ENCODE measurements around the gene C1QTNF12. TPM values are rescaled to one million over a fixed set of nuclear protein-coding genes. Genes with fewer than 3 reads are reported as not detected.

C1QTNF12 gene
- total RNA-seq, 1 donor from 2014 or later, result 2.2 TPM

GRCh38 chr1:1223321-1223720, 23.2 kb downstream of the C1QTNF12 start:
- peaks cover 15% of the 10 kb centered on the region for H3K4me1 Mint-ChIP-seq (ENCODE audit: low read depth)
- peaks cover 40% of the 10 kb centered on the region for H3K36me3 Mint-ChIP-seq (ENCODE audit: low read depth)
- DNase-seq (ENCODE audit: low spot score), result no peak
- intact Hi-C loops (cut with micrococcal nuclease), result no loop called here
- peak overlapping the region; percentile 53 for H3K27ac Mint-ChIP-seq
- H3K4me3 Mint-ChIP-seq, result no peak overlapping the region
- H3K9me3 Mint-ChIP-seq, result no peaks in the 10 kb centered on the region
- no peaks in the 10 kb centered on the region for H3K27me3 Mint-ChIP-seq (ENCODE audit: insufficient read depth)

- Mint-ChIP-seq H3K4me3 (no peak overlapping the region), H3K27me3 (ENCODE audit: insufficient read depth) (no peaks in the 10 kb centered on the region)
Measured at GRCh38 chr1:1222575-1223225, 23.8 kb downstream of the C1QTNF12 start.

GRCh38 chr1:1221887-1222574, 24.5 kb downstream of the C1QTNF12 start:
- H3K4me3 Mint-ChIP-seq, result no peak overlapping the region
- no peak overlapping the region for H3K27ac Mint-ChIP-seq
- peaks cover 48% of the 10 kb centered on the region for H3K36me3 Mint-ChIP-seq (ENCODE audit: low read depth)
- no peaks in the 10 kb centered on the region for H3K27me3 Mint-ChIP-seq (ENCODE audit: insufficient read depth)
- no peak for DNase-seq (ENCODE audit: low spot score)
- no peaks in the 10 kb centered on the region for H3K9me3 Mint-ChIP-seq
- peaks cover 23% of the 10 kb centered on the region for H3K4me1 Mint-ChIP-seq (ENCODE audit: low read depth)
- intact Hi-C loops (cut with micrococcal nuclease), result no loop called here

More at GRCh38 chr1:1222575-1223225, 23.8 kb downstream of the C1QTNF12 start:
- H3K27ac Mint-ChIP-seq, result peak overlapping the region; percentile 53
- no peak for DNase-seq (ENCODE audit: low spot score)
- H3K4me1 Mint-ChIP-seq (ENCODE audit: low read depth), result peaks cover 20% of the 10 kb centered on the region
- peaks cover 45% of the 10 kb centered on the region for H3K36me3 Mint-ChIP-seq (ENCODE audit: low read depth)
- intact Hi-C loops (cut with micrococcal nuclease), result no loop called here
- no peaks in the 10 kb centered on the region for H3K9me3 Mint-ChIP-seq

GRCh38 chr1:1220197-1220596, 26.3 kb downstream of the C1QTNF12 start:
- Mint-ChIP-seq H3K36me3 (ENCODE audit: low read depth) (peaks cover 47% of the 10 kb centered on the region), H3K4me3 (no peak overlapping the region)

GRCh38 chr1:1219341-1219740, 27.2 kb downstream of the C1QTNF12 start:
- H3K4me1 Mint-ChIP-seq (ENCODE audit: low read depth), result peaks cover 48% of the 10 kb centered on the region
- no peaks in the 10 kb centered on the region for H3K9me3 Mint-ChIP-seq
- no peak overlapping the region for H3K4me3 Mint-ChIP-seq
- peak overlapping the region; percentile 87 for H3K27ac Mint-ChIP-seq
- H3K36me3 Mint-ChIP-seq (ENCODE audit: low read depth), result peaks cover 47% of the 10 kb centered on the region
- DNase-seq (ENCODE audit: low spot score), result no peak
- intact Hi-C loops (cut with micrococcal nuclease), result no loop called here
- H3K27me3 Mint-ChIP-seq (ENCODE audit: insufficient read depth), result no peaks in the 10 kb centered on the region

More at GRCh38 chr1:1220197-1220596, 26.3 kb downstream of the C1QTNF12 start:
- no peaks in the 10 kb centered on the region for H3K27me3 Mint-ChIP-seq (ENCODE audit: insufficient read depth)
- intact Hi-C loops (cut with micrococcal nuclease), result no loop called here
- peaks cover 39% of the 10 kb centered on the region for H3K4me1 Mint-ChIP-seq (ENCODE audit: low read depth)
- peak overlapping the region; percentile 87 for H3K27ac Mint-ChIP-seq
- no peak for DNase-seq (ENCODE audit: low spot score)
- H3K9me3 Mint-ChIP-seq, result no peaks in the 10 kb centered on the region

GRCh38 chr1:1218524-1219200, 27.9 kb downstream of the C1QTNF12 start:
- Mint-ChIP-seq H3K27me3 (ENCODE audit: insufficient read depth) (no peaks in the 10 kb centered on the region), H3K9me3 (no peaks in the 10 kb centered on the region), H3K27ac (peak overlapping the region; percentile 87), H3K36me3 (ENCODE audit: low read depth) (peaks cover 46% of the 10 kb centered on the region), H3K4me3 (peak overlapping the region; percentile 30), H3K4me1 (ENCODE audit: low read depth) (peaks cover 50% of the 10 kb centered on the region)
- no peak for DNase-seq (ENCODE audit: low spot score)
- intact Hi-C loops (cut with micrococcal nuclease), result no loop called here

GRCh38 chr1:1217621-1218523, 28.6 kb downstream of the C1QTNF12 start:
- intact Hi-C loops (cut with micrococcal nuclease), result no loop called here
- Mint-ChIP-seq H3K4me1 (ENCODE audit: low read depth) (peaks cover 49% of the 10 kb centered on the region), H3K27me3 (ENCODE audit: insufficient read depth) (no peaks in the 10 kb centered on the region), H3K9me3 (no peaks in the 10 kb centered on the region), H3K4me3 (peak overlapping the region; percentile 37), H3K27ac (peak overlapping the region; percentile 86), H3K36me3 (ENCODE audit: low read depth) (peaks cover 40% of the 10 kb centered on the region)
- no peak for DNase-seq (ENCODE audit: low spot score)

GRCh38 chr1:1216770-1217620, 29.5 kb downstream of the C1QTNF12 start:
- Mint-ChIP-seq H3K9me3 (no peaks in the 10 kb centered on the region), H3K4me3 (peak overlapping the region; percentile 86), H3K4me1 (ENCODE audit: low read depth) (peaks cover 46% of the 10 kb centered on the region), H3K27ac (peak overlapping the region; percentile 99), H3K36me3 (ENCODE audit: low read depth) (peaks cover 37% of the 10 kb centered on the region), H3K27me3 (ENCODE audit: insufficient read depth) (no peaks in the 10 kb centered on the region)
- intact Hi-C loops (cut with micrococcal nuclease), result loop anchor here (1.0 kb wide), 1 partner anchor 9 kb away; no protein-coding TSS in a partner anchor
- DNase-seq (ENCODE audit: low spot score), result no peak

GRCh38 chr1:1215881-1216605, 30.5 kb downstream of the C1QTNF12 start:
- H3K4me3 Mint-ChIP-seq, result peak overlapping the region; percentile 86
- H3K27me3 Mint-ChIP-seq (ENCODE audit: insufficient read depth), result no peaks in the 10 kb centered on the region
- intact Hi-C loops (cut with micrococcal nuclease), result loop anchor here (1.0 to 2.0 kb wide), 2 partner anchors 8 to 15 kb away; no protein-coding TSS in a partner anchor
- H3K4me1 Mint-ChIP-seq (ENCODE audit: low read depth), result peaks cover 46% of the 10 kb centered on the region
- peaks cover 33% of the 10 kb centered on the region for H3K36me3 Mint-ChIP-seq (ENCODE audit: low read depth)
- H3K9me3 Mint-ChIP-seq, result no peaks in the 10 kb centered on the region
- peak overlapping the region; percentile 99 for H3K27ac Mint-ChIP-seq
- no peak for DNase-seq (ENCODE audit: low spot score)

GRCh38 chr1:1215080-1215676, 31.3 kb downstream of the C1QTNF12 start:
- Mint-ChIP-seq H3K9me3 (no peaks in the 10 kb centered on the region), H3K27me3 (ENCODE audit: insufficient read depth) (no peaks in the 10 kb centered on the region), H3K27ac (peak overlapping the region; percentile 87), H3K4me1 (ENCODE audit: low read depth) (peaks cover 41% of the 10 kb centered on the region), H3K4me3 (peak overlapping the region; percentile 86), H3K36me3 (ENCODE audit: low read depth) (peaks cover 28% of the 10 kb centered on the region)
- DNase-seq (ENCODE audit: low spot score), result peak; percentile 37
- intact Hi-C loops (cut with micrococcal nuclease), result loop anchor here (2.0 kb wide), 1 partner anchor 14 kb away; no protein-coding TSS in a partner anchor
